Hematopoietic multipotent progenitor cell treated with erythropoietin and hydrocortisone succinate and interleukin-3 and kit ligand, for 8 days (in vitro differentiated cells): ENCODE measurements around the gene P2RX6.
A peak's percentile ranks its signal among the peaks of the same experiment; 100 is the strongest.

Experiments
- DNase-seq: peaks from one replicate; pipeline ENCODE4 v3.0.0-alpha.2; 2015

P2RX6 gene

GRCh38 chr22:20980523-20980922, 34.4 kb upstream of the P2RX6 start:
- no peak for DNase-seq

GRCh38 chr22:20980938-20981722, 33.8 kb upstream of the P2RX6 start:
- DNase-seq: no peak

GRCh38 chr22:20981787-20982562, 33.0 kb upstream of the P2RX6 start, which contains the start of gene LZTR1:
LZTR1 (plus strand) TSS chr22:20982297; CDS start chr22:20982372, 75 bp downstream.
- peak; percentile 80 for DNase-seq

- no peak for DNase-seq
Measured at GRCh38 chr22:20982563-20982882, 32.4 kb upstream of the P2RX6 start.

GRCh38 chr22:20983081-20983771, 31.7 kb upstream of the P2RX6 start:
- no peak for DNase-seq

GRCh38 chr22:20985720-20986119, 29.2 kb upstream of the P2RX6 start:
- DNase-seq: no peak

GRCh38 chr22:20986365-20986764, 28.6 kb upstream of the P2RX6 start:
- DNase-seq: no peak

- DNase-seq: no peak
Measured at GRCh38 chr22:20987375-20987774, 27.6 kb upstream of the P2RX6 start.

GRCh38 chr22:20988573-20989322, 26.2 kb upstream of the P2RX6 start:
- DNase-seq: no peak

GRCh38 chr22:20989323-20990138, 25.4 kb upstream of the P2RX6 start:
- no peak for DNase-seq

GRCh38 chr22:20990184-20991180, 24.5 kb upstream of the P2RX6 start:
- DNase-seq: no peak

GRCh38 chr22:20991252-20992055, 23.5 kb upstream of the P2RX6 start:
- no peak for DNase-seq

GRCh38 chr22:20992056-20992442, 22.9 kb upstream of the P2RX6 start:
- DNase-seq: no peak

- DNase-seq: no peak
Measured at GRCh38 chr22:20992456-20993303, 22.3 kb upstream of the P2RX6 start.

GRCh38 chr22:20993304-20994127, 21.4 kb upstream of the P2RX6 start:
- no peak for DNase-seq

- DNase-seq: no peak
Measured at GRCh38 chr22:20994128-20994901, 20.6 kb upstream of the P2RX6 start.

GRCh38 chr22:20994902-20995241, 20.1 kb upstream of the P2RX6 start:
- no peak for DNase-seq
